GM21619 (cell line): Measurements from ENCODE around the gene UNC45A.
A peak's percentile ranks its signal among the peaks of the same experiment; 100 is the strongest.
"Not testable (repeated sequence)": the region's sequence is repeated elsewhere in the genome, so short reads cannot be mapped to it uniquely, and the experiment has no call there.

Experiments used
- ATAC-seq: cut with Tn5 transposase; IDR thresholded peaks from one replicate; pipeline ENCODE4 v1.9.1; 2021; ENCODE audit not compliant: unreplicated experiment

UNC45A gene

GRCh38 chr15:90915808-90916440, 19.2 kb upstream of the UNC45A start:
- no peak for ATAC-seq

GRCh38 chr15:90916461-90916860, 18.6 kb upstream of the UNC45A start:
- ATAC-seq = no peak

- no peak for ATAC-seq
These were observed 17.5 kb upstream of the UNC45A start for GRCh38 chr15:90917569-90917968.

GRCh38 chr15:90918034-90918788, 16.9 kb upstream of the UNC45A start:
- no peak for ATAC-seq

- no peak for ATAC-seq
These were observed 16.2 kb upstream of the UNC45A start for GRCh38 chr15:90918835-90919234.

GRCh38 chr15:90921887-90922286, 13.2 kb upstream of the UNC45A start:
- ATAC-seq = no peak

GRCh38 chr15:90922712-90923322, 12.3 kb upstream of the UNC45A start:
- peak; percentile 84 for ATAC-seq

GRCh38 chr15:90924375-90924774, 10.7 kb upstream of the UNC45A start:
- ATAC-seq = peak; percentile 66

- ATAC-seq = not testable (repeated sequence)
These were observed 8.3 kb upstream of the UNC45A start for GRCh38 chr15:90926766-90927165.

- ATAC-seq = not testable (repeated sequence)
These were observed 7.0 kb upstream of the UNC45A start for GRCh38 chr15:90928106-90928505.

GRCh38 chr15:90929246-90930019, 5.7 kb upstream of the UNC45A start:
- peak; percentile 0 for ATAC-seq

- ATAC-seq = no peak
These were observed 4.1 kb upstream of the UNC45A start for GRCh38 chr15:90930861-90931574.

- ATAC-seq = no peak
These were observed 3.6 kb upstream of the UNC45A start for GRCh38 chr15:90931575-90931827.

GRCh38 chr15:90931828-90932659, 3.0 kb upstream of the UNC45A start, which contains the start of gene HDDC3:
HDDC3 (minus strand) TSS chr15:90932549; CDS start chr15:90932540, 9 bp downstream.
- peak; percentile 42 for ATAC-seq

GRCh38 chr15:90932660-90932991, 2.5 kb upstream of the UNC45A start:
- no peak for ATAC-seq

GRCh38 chr15:90933301-90933700, 1.8 kb upstream of the UNC45A start:
- no peak for ATAC-seq

GRCh38 chr15:90934256-90934948, 683 bp upstream of the UNC45A start:
- peak; percentile 27 for ATAC-seq

GRCh38 chr15:90936823-90937222, 1.7 kb downstream of the UNC45A start:
- ATAC-seq = no peak

GRCh38 chr15:90938261-90938660, 3.2 kb downstream of the UNC45A start:
- ATAC-seq = no peak

- no peak for ATAC-seq
These were observed 4.7 kb downstream of the UNC45A start for GRCh38 chr15:90939756-90940155.
